ACHN (cell line): ENCODE data around the gene SERPINA12.

Experiments used
- DNase-seq: peaks from one replicate; pipeline ENCODE4 v3.0.0-alpha.2; 2015
- in situ Hi-C: cut with HindIII; loops from 2 replicates; pipeline ENCODE4 v1.10.0; 2017; ENCODE audit warnings: low sequenced_read_pairs, low pct_ligation_motif_present, low pct_unique_long_range_greater_than_20kb

The SERPINA12 gene

GRCh38 chr14:94474581-94475031, 34.7 kb downstream of the SERPINA12 start:
- in situ Hi-C loops, result no loop called here
- no peak for DNase-seq

DNA sequence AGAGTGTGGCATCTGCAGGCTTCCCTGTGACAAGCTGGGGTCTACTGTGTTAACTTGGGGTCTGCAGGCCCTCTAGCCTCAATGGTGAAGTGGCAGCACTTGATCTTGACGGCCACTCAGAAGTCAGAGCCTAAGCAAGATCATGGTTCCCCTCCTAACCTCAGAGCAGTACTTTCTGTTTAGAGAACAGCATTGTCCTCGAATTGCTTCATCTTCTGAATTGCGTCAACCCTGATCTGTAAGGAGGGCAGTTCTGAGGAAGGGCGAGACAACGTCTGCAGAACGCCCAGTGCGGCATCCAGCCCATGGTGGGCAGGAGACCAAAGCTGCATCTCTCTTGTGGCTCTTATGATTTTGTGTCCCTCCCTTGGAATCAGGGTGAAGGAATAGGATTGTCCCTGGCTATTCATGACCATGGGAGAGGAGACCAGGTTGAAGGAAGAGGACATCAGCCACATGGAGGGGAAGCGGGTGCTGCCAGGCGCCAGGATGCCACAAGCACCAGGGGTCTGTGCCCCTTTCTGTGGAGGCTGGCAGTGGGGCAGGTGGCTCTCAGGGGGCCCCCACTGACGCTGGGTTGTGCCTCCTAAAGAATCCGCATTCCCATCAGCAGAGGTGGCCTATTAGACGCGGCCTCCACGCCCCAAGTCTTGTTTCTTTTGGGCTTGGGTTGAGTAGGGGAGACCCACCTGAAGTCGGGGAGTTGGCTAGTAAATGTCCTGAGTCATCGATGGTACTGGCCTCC, 35.4 kb downstream of the SERPINA12 start:
- in situ Hi-C loops, result no loop called here

DNA sequence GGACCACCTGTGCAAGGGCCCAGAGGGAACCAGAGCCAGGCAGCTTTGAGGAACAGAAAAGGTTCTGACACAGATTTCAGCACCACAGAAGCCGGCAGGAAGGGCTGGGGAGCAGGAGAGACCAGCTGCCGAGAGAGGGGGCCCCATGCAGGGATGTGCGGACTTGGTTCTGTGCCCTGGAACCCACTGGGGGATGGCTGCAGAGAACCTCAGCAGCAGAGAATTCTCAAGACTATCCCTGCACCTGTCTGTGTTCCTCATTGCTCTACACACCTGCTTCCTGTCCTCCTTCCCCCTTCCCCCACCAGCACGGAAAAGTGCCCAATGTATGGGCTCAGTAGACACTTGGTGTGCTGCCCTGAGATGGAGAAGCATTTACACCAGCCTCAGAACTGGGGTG, 36.4 kb downstream of the SERPINA12 start:
- in situ Hi-C loops, result no loop called here
- DNase-seq, result no peak

More for the DNA sequence above, 35.4 kb downstream of the SERPINA12 start:
- DNase-seq, result no peak

GRCh38 chr14:94471045-94471444, 38.2 kb downstream of the SERPINA12 start:
- in situ Hi-C loops, result no loop called here
- no peak for DNase-seq

GRCh38 chr14:94470311-94470710, 39.0 kb downstream of the SERPINA12 start:
- DNase-seq, result no peak
- in situ Hi-C loops, result no loop called here

DNA sequence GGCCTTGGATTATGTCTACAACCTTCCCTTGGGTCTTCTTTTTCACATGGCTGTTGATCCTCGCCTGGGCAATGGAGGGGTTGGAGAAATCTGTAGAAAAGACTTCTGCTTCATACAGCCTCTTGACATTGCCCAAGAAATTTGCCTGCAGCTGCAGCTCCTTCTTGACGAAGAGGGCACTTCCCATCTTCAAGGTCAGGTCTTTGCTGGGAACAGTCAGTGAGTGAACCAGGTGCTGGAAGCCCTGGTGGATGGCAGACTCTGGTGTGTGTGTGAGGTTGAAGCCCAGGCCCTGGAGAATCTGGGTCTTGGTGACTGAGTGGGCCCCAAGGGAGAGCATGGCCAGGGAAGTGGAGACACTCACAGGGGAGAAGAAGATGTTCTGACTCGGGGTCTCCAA, 40.0 kb downstream of the SERPINA12 start:
- no peak for DNase-seq
- in situ Hi-C loops, result no loop called here

DNA sequence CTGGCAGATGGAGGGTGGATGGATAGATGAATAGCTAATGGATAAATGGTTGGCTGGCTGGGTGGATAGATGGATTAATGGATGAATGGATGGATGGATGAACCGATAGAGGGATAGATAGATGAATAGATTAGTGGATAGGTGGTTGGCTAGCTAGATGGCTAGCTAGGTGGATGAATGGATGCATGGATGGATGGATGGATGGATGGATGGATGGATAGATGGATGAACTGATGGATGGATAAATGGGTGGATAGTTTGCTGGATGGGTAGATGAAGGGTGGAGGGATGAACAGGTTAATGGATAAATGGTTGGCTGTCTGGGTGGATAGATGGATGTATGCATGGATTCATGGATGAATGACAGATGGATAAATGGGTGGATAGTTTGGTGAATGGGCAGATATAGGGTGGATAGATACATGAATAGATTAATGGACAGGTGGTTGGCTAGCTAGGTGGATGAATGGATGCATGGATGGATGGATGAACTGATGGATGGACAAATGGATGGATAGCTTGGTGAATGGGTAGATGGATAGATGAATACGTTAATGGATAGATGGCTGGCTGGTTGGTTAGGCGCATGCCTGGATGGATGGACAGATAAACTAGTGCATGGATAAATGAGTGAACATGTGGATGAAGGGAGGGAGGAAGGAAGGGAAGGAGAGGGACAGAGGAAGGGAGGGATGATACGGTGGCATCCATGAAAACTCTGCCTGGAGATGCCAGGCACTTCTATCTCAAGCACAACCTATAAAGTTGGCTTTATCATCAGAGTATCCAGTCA, 41.3 kb downstream of the SERPINA12 start:
- no peak for DNase-seq

GRCh38 chr14:94466706-94467370, 42.4 kb downstream of the SERPINA12 start:
- in situ Hi-C loops, result no loop called here
- DNase-seq, result no peak

More for the DNA sequence above, 41.3 kb downstream of the SERPINA12 start:
- in situ Hi-C loops, result no loop called here

DNA sequence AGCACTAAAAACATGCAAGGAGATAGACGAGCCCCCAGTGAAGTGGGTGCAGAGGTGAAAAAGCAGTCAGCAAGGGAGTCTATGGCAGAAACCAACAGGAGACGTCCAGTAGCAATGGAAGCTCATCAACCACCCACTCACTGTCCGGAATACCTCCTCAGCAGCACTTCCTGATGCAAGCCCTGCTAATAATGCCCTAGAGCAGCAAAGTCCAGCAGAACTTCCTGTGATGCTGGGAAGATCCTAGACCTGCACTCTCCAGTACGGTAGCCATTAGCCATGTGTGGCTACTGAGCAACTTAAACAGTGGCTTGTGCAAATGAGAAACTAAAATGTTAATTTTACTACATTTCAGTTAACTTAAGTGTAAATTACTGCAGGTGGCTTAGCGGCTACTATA, 44.2 kb downstream of the SERPINA12 start:
- DNase-seq, result no peak
- in situ Hi-C loops, result no loop called here

DNA sequence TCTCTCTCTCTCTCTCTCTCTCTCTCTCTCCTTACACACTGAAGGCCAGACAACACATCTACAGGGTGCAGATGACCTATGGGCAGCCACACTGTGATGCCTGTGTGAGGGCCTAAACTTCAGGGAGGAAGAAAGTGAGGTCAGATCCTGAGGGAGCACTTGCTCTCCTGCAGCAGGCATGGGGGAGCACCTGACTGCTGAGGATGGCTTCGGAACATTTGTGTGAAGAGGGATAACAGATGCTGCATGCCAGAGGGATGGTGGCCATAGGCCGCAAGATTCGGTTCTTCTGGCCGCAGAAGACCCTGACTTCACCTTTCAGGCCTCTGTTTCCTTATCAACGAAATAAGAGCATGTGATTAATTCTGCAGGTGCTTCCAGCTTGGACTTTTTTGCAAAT, 45.0 kb downstream of the SERPINA12 start:
- in situ Hi-C loops, result no loop called here

GRCh38 chr14:94462763-94463572, 46.3 kb downstream of the SERPINA12 start:
- no peak for DNase-seq
- in situ Hi-C loops, result no loop called here

More for the DNA sequence above, 45.0 kb downstream of the SERPINA12 start:
- no peak for DNase-seq

GRCh38 chr14:94462219-94462551, 47.1 kb downstream of the SERPINA12 start:
- DNase-seq, result no peak
- in situ Hi-C loops, result no loop called here

DNA sequence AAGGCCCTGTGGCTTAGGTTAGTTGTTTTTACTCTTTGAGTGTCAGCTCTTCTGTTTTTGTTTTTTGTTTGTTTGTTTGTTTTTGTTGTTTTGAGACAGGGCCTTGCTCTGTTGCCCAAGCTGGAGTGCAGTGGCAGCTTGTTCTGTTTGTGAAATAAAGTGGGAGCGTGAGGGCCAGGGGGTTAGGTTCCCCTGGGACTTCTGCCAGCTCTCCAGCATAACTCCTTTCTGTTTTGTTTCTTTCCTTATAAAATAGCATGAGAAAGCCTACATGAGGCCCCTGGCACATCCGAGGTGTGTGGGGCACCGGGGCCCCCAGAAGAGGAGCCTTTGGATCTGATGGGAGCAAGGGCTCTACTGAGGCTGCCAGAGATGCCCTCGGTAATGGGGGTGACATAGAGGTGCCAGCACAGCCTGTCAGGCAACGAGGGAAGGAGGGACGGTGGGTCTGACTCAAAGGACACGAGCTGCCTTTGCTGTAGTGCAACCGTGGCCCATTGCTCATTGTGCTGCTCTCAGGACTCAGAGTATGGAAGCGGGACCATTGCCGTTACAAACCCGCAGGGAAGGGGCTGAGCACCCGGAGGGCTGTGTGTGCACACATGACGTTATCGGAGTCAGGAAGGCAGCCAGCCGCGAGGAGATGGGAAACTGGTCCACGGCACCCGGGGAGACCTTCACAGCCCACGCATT, 47.6 kb downstream of the SERPINA12 start:
- in situ Hi-C loops, result no loop called here
- no peak for DNase-seq

DNA sequence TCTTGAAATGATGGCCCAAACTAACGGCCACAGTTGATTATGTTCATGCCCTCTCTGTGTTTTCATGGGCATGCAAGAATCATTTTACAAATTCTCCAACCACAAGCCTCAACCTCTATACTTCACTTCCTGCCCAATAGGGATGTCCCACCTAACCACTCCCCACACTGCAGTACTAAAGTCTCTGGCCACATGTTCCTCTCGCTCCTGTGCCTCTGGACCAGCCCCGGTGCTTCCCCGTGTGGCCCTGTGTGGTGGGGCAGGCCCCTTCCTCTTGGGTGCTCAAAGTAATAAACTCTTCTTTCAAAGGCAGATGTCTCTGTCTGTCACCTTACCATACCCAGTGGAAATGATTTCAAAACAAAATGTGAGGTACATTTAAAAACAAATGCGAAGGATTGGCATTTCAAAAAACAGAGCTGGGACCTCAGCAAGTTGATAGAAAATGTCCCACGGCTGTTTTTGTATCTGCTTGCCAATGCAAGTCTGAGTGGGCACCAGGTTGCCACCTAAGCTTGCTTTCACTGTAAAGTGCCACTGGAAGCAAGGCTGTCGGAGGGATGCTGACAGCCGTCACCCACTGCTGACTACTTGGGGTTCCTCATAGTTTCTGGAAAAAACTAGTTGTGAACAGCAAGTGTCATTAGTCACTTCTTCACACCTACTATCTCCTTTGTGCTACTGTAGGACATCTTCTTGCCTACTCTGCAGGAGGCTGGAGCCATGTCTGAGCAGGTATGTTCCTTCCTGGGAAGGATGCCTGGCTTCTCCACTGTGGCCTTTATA, 48.4 kb downstream of the SERPINA12 start:
- DNase-seq, result no peak
- in situ Hi-C loops, result no loop called here

DNA sequence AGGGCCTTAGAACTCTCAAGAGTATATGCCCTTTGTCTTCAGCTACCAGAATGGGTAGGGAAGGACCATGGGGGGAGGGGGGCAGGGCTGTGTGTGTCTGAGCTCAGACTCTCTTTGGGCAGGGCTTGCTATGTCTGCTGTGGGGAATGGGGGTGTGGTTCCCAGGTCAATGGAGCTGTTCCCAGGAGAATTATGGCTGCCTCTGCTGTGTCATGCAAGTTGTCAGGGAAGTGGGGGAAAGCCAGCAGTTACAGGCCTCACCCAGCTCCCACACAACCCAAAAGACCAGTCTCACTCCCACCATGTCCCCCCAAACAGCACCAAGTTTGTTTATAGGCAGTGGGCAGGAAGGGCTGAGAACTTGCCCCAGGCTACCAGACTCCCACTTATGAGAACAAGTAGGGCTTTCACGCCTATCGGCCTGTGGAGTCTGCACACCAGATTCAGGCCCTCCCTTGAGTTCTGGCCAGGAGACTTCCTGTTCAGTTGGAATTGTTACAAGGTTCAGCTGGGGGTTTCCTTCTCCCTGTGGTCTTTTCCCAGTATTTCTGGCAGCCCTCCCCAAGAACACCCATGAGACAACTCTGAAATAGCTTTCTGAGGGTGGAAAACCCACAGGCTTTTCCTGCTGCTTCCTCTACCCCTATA, 50.6 kb downstream of the SERPINA12 start:
- in situ Hi-C loops, result no loop called here
- no peak for DNase-seq

DNA sequence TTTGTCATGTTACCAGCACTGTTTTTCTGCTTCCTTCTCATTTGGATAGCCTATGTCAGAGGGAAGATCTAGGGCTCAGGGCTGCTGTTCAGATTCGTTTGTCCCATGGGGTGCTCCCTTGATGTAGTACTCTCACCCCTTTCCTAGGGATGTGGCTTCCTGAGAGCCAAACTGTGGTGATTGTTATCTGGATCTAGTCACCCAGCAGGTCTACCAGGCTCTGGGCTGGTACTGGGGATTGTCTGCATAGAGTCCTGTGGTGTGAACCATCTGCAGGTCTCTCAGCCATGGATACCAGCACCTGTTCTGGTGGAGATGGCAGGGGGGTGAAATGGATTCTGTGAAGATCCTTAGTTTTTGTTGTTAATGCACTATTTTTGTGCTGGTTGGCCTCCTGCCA, 51.2 kb downstream of the SERPINA12 start:
- no peak for DNase-seq
- in situ Hi-C loops, result no loop called here

DNA sequence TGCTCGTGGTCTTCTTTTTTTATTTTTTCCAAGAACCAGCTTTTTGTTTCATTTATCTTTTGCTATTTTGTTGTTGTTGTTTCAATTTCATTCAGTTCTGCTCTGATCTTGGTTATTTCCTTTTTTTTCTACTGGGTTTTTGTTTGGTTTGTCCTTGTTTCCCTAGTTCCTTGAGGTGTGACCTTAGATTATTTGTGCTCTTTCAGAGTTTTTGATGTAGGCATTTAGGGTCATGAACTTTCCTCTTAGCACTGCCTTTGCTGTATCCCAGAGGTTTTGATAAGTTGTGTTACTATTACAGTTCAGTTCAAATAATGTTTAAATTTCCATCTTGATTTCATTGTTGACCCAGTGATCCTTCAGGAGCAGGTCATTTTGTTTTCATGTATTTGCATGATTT, 53.3 kb downstream of the SERPINA12 start:
- no peak for DNase-seq
- in situ Hi-C loops, result no loop called here
